GM12878 (cell line): ENCODE results near the gene BCLAF3. TPM values are rescaled to one million over a fixed set of nuclear protein-coding genes. Genes with fewer than 3 reads are reported as not detected.
A peak's percentile ranks its signal among the peaks of the same experiment; 100 is the strongest.

Source experiments
- ATAC-seq: fragments of 200-7000 bp; cut with Tn5 transposase; 3 replicates; pipeline ENCODE4 v1.9.1; 2020; ENCODE audit warnings: mild to moderate bottlenecking, moderate library complexity
- BruUV-seq: library from RNA; stranded (reverse); fragments of 400-500 nt; replicated peaks from 2 replicates; lab custom pipeline; 2021; lab: Mats Ljungman, UMichigan
- CTCF ChIA-PET: fragments of 300-600 bp; sonication (Branson Sonifier 250); formaldehyde crosslinking; extraction: SDS; loops from one replicate; lab custom pipeline; 2021; ENCODE audit warnings: inconsistent platforms; lab: Yijun Ruan, JAX
- POLR2A ChIA-PET: fragments of 350-600 bp; formaldehyde crosslinking; extraction: SDS; loops from one replicate; lab custom pipeline; 2021; ENCODE audit warnings: inconsistent platforms; lab: Charles Lee
- RAD21 ChIA-PET: fragments of 300-600 bp; sonication (Branson Sonifier 250); formaldehyde crosslinking; loops from one replicate; lab custom pipeline; 2023; ENCODE audit warnings: antibody characterized with exemption; ENCODE audit not compliant: unreplicated experiment; lab: Charles Lee
- SMC1A ChIA-PET: fragments of 300-600 bp; sonication (Branson Sonifier 250); formaldehyde crosslinking; loops from one replicate; lab custom pipeline; 2023; ENCODE audit not compliant: unreplicated experiment, uncharacterized antibody; lab: Charles Lee
- DNase-seq: peaks from one replicate; pipeline ENCODE4 v3.0.0-alpha.2; 2011; ENCODE audit warnings: low read depth, low spot score
- FAIRE-seq: peaks from 3 replicates; lab custom pipeline; 2011; peaks lifted over from hg19 to GRCh38; lab: Jason Lieb, UNC
- H2AFZ ChIP-seq: 2 replicates; pipeline ENCODE4 v1.6.0; 2011; ENCODE audit warnings: low read depth, low read length, control low read depth; ENCODE audit not compliant: control insufficient read depth
- H3K27ac ChIP-seq: 2 replicates; pipeline ENCODE4 v1.5.1; 2011; ENCODE audit warnings: control low read depth; ENCODE audit not compliant: control insufficient read depth, insufficient read depth
- H3K27me3 ChIP-seq, 2 experiments: replicated peaks in 1 of 2; 2 replicates each; pipeline versions ENCODE4 v1.6.0 to v1.6.1; 2011; ENCODE audit warnings: low read length in 1 of 2; ENCODE audit not compliant: control insufficient read depth in 2 of 2, insufficient read depth in 2 of 2
- H3K36me3 ChIP-seq, 2 experiments: 2 replicates each; pipeline ENCODE4 v1.5.1; 2011; ENCODE audit warnings: low read length in 1 of 2; ENCODE audit not compliant: control insufficient read depth in 2 of 2, insufficient read depth in 2 of 2
- H3K4me1 ChIP-seq: 2 replicates; pipeline ENCODE4 v1.6.1; 2011; ENCODE audit warnings: mild to moderate bottlenecking, low read length, moderate library complexity, mixed read lengths; ENCODE audit not compliant: control insufficient read depth, insufficient read depth
- H3K4me2 ChIP-seq: 2 replicates; pipeline ENCODE4 v1.6.0; 2011; ENCODE audit warnings: control low read depth; ENCODE audit not compliant: control insufficient read depth, insufficient read depth
- H3K4me3 ChIP-seq: fragments of 200-600 bp; sonication (generic); 2 replicates; pipeline ENCODE4 v1.5.1; 2016
- H3K79me2 ChIP-seq: 2 replicates; pipeline ENCODE4 v1.6.0; 2011; ENCODE audit warnings: low read length; ENCODE audit not compliant: control insufficient read depth, insufficient read depth
- H3K9ac ChIP-seq: 2 replicates; pipeline ENCODE4 v1.8.0; 2011; ENCODE audit warnings: low read length, control low read depth, mixed read lengths; ENCODE audit not compliant: control insufficient read depth, insufficient read depth
- H3K9me3 ChIP-seq: replicated peaks from 3 replicates; pipeline ENCODE4 v1.5.1; 2011; ENCODE audit warnings: mild to moderate bottlenecking, low read length; ENCODE audit not compliant: control insufficient read depth, insufficient read depth
- H4K20me1 ChIP-seq: 2 replicates; pipeline ENCODE4 v1.6.0; 2011; ENCODE audit not compliant: control insufficient read depth, insufficient read depth
- CTCF ChIP-seq, 3 experiments: IDR thresholded peaks in 2 of 3; conservative IDR thresholded peaks in 1 of 3; 2 replicates each; pipeline ENCODE4 v1.5.1; 2011; ENCODE audit warnings: low read depth in 3 of 3, low read length in 3 of 3, mild to moderate bottlenecking in 3 of 3, control low read depth in 2 of 3, moderate library complexity in 2 of 3, inconsistent platforms in 1 of 3, mixed read lengths in 1 of 3; ENCODE audit not compliant: control insufficient read depth in 2 of 3, insufficient read depth in 1 of 3; ENCODE audit errors: extremely low read depth in 1 of 3
- DPF2 ChIP-seq: fragments of 450-650 bp; IDR thresholded peaks from 2 replicates; pipeline ENCODE4 v1.6.1; 2017; ENCODE audit warnings: mild to moderate bottlenecking
- IKZF1 ChIP-seq: fragments of 450-650 bp; conservative IDR thresholded peaks from 2 replicates; pipeline ENCODE4 v1.6.1; 2017; ENCODE audit warnings: antibody characterized with exemption, mild to moderate bottlenecking
- RAD21 ChIP-seq: IDR thresholded peaks from 2 replicates; pipeline ENCODE4 v1.6.1; 2011; ENCODE audit warnings: mild to moderate bottlenecking, low read depth, low read length, moderate library complexity; ENCODE audit not compliant: insufficient read depth
- RUNX3 ChIP-seq: IDR thresholded peaks from 2 replicates; pipeline ENCODE4 v1.6.1; 2012; ENCODE audit warnings: low read length, inconsistent platforms
- SMAD1 ChIP-seq: fragments of 450-650 bp; IDR thresholded peaks from 2 replicates; pipeline ENCODE4 v1.6.1; 2018; ENCODE audit warnings: mild to moderate bottlenecking, low read depth; ENCODE audit not compliant: partially characterized antibody
- WGBS: methylation state at CpG from one replicate; pipeline ENCODE4 v1.1.6; 2016; ENCODE audit warnings: low lambda C conversion rate; ENCODE audit not compliant: insufficient replicate concordance, insufficient coverage; ENCODE audit errors: missing lambda C conversion rate; 5-methylcytosine and 5-hydroxymethylcytosine counted together
- in situ Hi-C: fragments of 300-500 bp; cut with MboI; formaldehyde crosslinking; loops from 9 replicates; pipeline ENCODE4 v1.14.3; 2018; ENCODE audit warnings: mixed read lengths
- intact Hi-C: fragments of 100-400 bp; cut with micrococcal nuclease; formaldehyde crosslinking; loops from one replicate; pipeline ENCODE4 v1.14.2; 2022; ENCODE audit not compliant: unreplicated experiment
- polyA plus RNA-seq, 11 experiments: library from polyadenylated mRNA; depleted of rRNA in 4 of 11; unstranded in 6 of 11; stranded (reverse) in 5 of 11; fragments of >200 nt; fragmentation: Nextera tagmentation in 4 of 11; fragmentation: Illumina TruSeq in 1 of 11; extraction: Ambion mirVana in 4 of 11; extraction: Trizol in 1 of 11; gene quantifications; 1 replicate in 1 of 11; 2 replicates in 10 of 11; pipeline versions ENCODE4 v1.2.1 to v1.2.3, GENCODE V29; 2011 to 2016; ENCODE audit warnings: inconsistent platforms in 2 of 11, missing spikeins in 2 of 11, low read depth in 1 of 11
- total RNA-seq, 4 experiments: library from RNA; depleted of rRNA in 3 of 4; stranded (reverse); fragments of >200 nt in 3 of 4; fragmentation: Illumina TruSeq in 1 of 4; extraction: Trizol in 1 of 4; gene quantifications; 2 replicates each; pipeline versions ENCODE4 v1.2.1 to v1.2.3, GENCODE V29; 2013 to 2021

Gene BCLAF3
- total and polyA plus RNA-seq, 10 of the 15 experiments (the other 5 are each of a cell fraction or from before 2014, with no cell fraction given): 0.74 to 4.4 (median 2.6) TPM

- TF ChIP-seq RUNX3 (no peak), IKZF1 (peak; percentile 20; the same call in 1 of the 2 replicates)
- POLR2A ChIA-PET: interaction anchor here (0.6 to 0.7 kb wide), 2 partner anchors 86 to 1250 kb away, joined by 3 to 5 read pairs; no protein-coding TSS in a partner anchor
- WGBS: 46% methylated on average over 6 of the region's 6 CpGs
- no peak for DNase-seq
- no peak overlapping the region for H3K4me3 ChIP-seq
- peak overlapping the region; percentile 68 for H3K4me2 ChIP-seq
- in situ Hi-C loops (loop anchor here (5.0 kb wide), 1 partner anchor 79 kb away; no protein-coding TSS in a partner anchor), intact Hi-C loops (loop anchor here (1.0 to 5.0 kb wide), 3 partner anchors 76 to 619 kb away; no protein-coding TSS in a partner anchor)
- no peak for ATAC-seq
- no peaks in the 10 kb centered on the region for H3K36me3 ChIP-seq
- H3K27me3 ChIP-seq: no peaks in the 10 kb centered on the region
- H3K9ac ChIP-seq: no peak overlapping the region
- CTCF ChIA-PET: interaction anchor here (0.9 to 1.6 kb wide), 8 partner anchors 13 to 619 kb away, joined by 3 to 14 read pairs (median 4); no protein-coding TSS in a partner anchor
- BruUV-seq: no TSS peak
- H3K79me2 ChIP-seq: peaks cover 3% of the 10 kb centered on the region; the same call in 1 of the 2 replicates
- H3K9me3 ChIP-seq: no peaks in the 10 kb centered on the region
- SMC1A ChIA-PET: interaction anchor here (0.8 to 2.4 kb wide), 6 partner anchors 70 to 453 kb away, joined by 3 to 16 read pairs (median 4); no protein-coding TSS in a partner anchor
- H3K27ac ChIP-seq: no peak overlapping the region
- RAD21 ChIA-PET: interaction anchor here (1.7 kb wide), 1 partner anchor 86 kb away, joined by 5 read pairs; no protein-coding TSS in a partner anchor
- no peak for FAIRE-seq
- H2AFZ ChIP-seq: peak overlapping the region; percentile 73
- no peaks in the 10 kb centered on the region for H3K4me1 ChIP-seq
- no peaks in the 10 kb centered on the region for H4K20me1 ChIP-seq
Measured at GRCh38 chrX:19991350-19991718, 473 bp upstream of the BCLAF3 start.

GRCh38 chrX:19990151-19990555, 708 bp downstream of the BCLAF3 start:
- in situ Hi-C loops: loop anchor here (5.0 kb wide), 1 partner anchor 78 kb away; no protein-coding TSS in a partner anchor
- H3K27me3 ChIP-seq: no peaks in the 10 kb centered on the region
- BruUV-seq: no TSS peak
- 33% methylated on average over 25 of the region's 25 CpGs for WGBS
- ChIA-PET RAD21 (interaction anchor here (0.8 to 1.7 kb wide), 2 partner anchors 85 kb away, joined by 3 to 5 read pairs; no protein-coding TSS in a partner anchor), POLR2A (interaction anchor here (0.6 kb wide), 1 partner anchor 100 kb away, joined by 4 read pairs; no protein-coding TSS in a partner anchor), CTCF (interaction anchor here (0.6 to 3.4 kb wide), 2 partner anchors 77 to 1606 kb away, joined by 3 to 19 read pairs; no protein-coding TSS in a partner anchor), SMC1A (interaction anchor here (2.9 kb wide), 1 partner anchor 85 kb away, joined by 19 read pairs; no protein-coding TSS in a partner anchor)
- H4K20me1 ChIP-seq: no peaks in the 10 kb centered on the region
- ATAC-seq (peak; percentile 54), DNase-seq (no peak), FAIRE-seq (no peak)
- H3K9ac ChIP-seq: peak overlapping the region; percentile 32
- peak overlapping the region; percentile 67 for H3K4me3 ChIP-seq
- peak overlapping the region; percentile 54; the same call in 1 of the 2 replicates for H3K4me2 ChIP-seq
- H3K27ac ChIP-seq: no peak overlapping the region
- no peaks in the 10 kb centered on the region for H3K4me1 ChIP-seq
- H3K36me3 ChIP-seq: no peaks in the 10 kb centered on the region
- peaks cover 3% of the 10 kb centered on the region; the same call in 1 of the 2 replicates for H3K79me2 ChIP-seq
- peak overlapping the region; percentile 53 for H2AFZ ChIP-seq
- TF ChIP-seq CTCF (IDR thresholded peaks at IDR 0.05 in 2 of 3, conservative IDR thresholded peaks at IDR 0.05 in 1 of 3; ENCODE audit: control insufficient read depth in 2 of 3, extremely low read depth in 1 of 3, insufficient read depth in 1 of 3, low read depth in 3 of 3, low read length in 3 of 3) (peak in 1 of 3 experiments; percentile 5; a peak in 1 of 6 replicates), RAD21 (0 out of 2 replicates have a peak, but pooled peaks have one; percentile 3), DPF2 (0 out of 2 replicates have a peak, but pooled peaks have one; percentile 22), SMAD1 (no peak)
- intact Hi-C loops: loop anchor here (5.0 kb wide), 2 partner anchors 77 to 618 kb away; no protein-coding TSS in a partner anchor
- no peaks in the 10 kb centered on the region for H3K9me3 ChIP-seq
